Esophagus (tissue), 2 donors: ENCODE data around the gene ZBTB26. TPM values are rescaled to one million over a fixed set of nuclear protein-coding genes. Genes with fewer than 3 reads are reported as not detected.

Experiments
- H3K27ac ChIP-seq, 2 donors: one replicate each; pipeline ENCODE4 v1.5.1; 2013; ENCODE audit warnings: low read depth in 2 of 2, mild to moderate bottlenecking in 2 of 2, inconsistent platforms in 1 of 2, low read length in 1 of 2, moderate library complexity in 1 of 2
- H3K27me3 ChIP-seq, 2 donors: one replicate each; pipeline ENCODE4 v1.6.1; 2013; ENCODE audit warnings: low read length in 2 of 2, control low read depth in 1 of 2, mild to moderate bottlenecking in 1 of 2; ENCODE audit not compliant: insufficient read depth in 2 of 2, control insufficient read depth in 1 of 2
- H3K36me3 ChIP-seq, 2 donors: one replicate each; pipeline ENCODE4 v1.6.1; 2013; ENCODE audit warnings: low read length in 1 of 2; ENCODE audit not compliant: control insufficient read depth in 2 of 2, insufficient read depth in 2 of 2
- H3K4me1 ChIP-seq, 2 donors: one replicate each; pipeline ENCODE4 v1.6.1; 2013; ENCODE audit warnings: low read length in 1 of 2; ENCODE audit not compliant: control insufficient read depth in 2 of 2, insufficient read depth in 2 of 2
- H3K4me3 ChIP-seq, 2 donors: one replicate each; pipeline ENCODE4 v1.5.1; 2013; ENCODE audit warnings: low read length in 2 of 2, mild to moderate bottlenecking in 2 of 2, low read depth in 1 of 2, moderate library complexity in 1 of 2
- H3K9me3 ChIP-seq, 2 donors: one replicate each; pipeline ENCODE4 v1.6.1; 2013; ENCODE audit warnings: mild to moderate bottlenecking in 2 of 2, low read depth in 1 of 2, low read length in 1 of 2, moderate library complexity in 1 of 2; ENCODE audit not compliant: control insufficient read depth in 2 of 2, insufficient read depth in 1 of 2
- WGBS, 2 donors: extraction: QIAGEN DNeasy Blood & Tissue Kit; methylation state at CpG; one replicate each; pipeline ENCODE4 v1.1.7; 2013; 5-methylcytosine and 5-hydroxymethylcytosine counted together
- polyA plus RNA-seq, 2 donors: library from polyadenylated mRNA; stranded (reverse); fragments of 200-250 nt; gene quantifications; one replicate each; pipeline ENCODE4 v1.2.3, GENCODE V29; 2013
- donor health status: healthy with polysubstance abuse.
- donor health status: Bipolar disorder and iron deficiency.

The ZBTB26 gene
- polyA plus RNA-seq, 2 donors = 2.0 to 2.1 TPM

- H3K4me3 ChIP-seq = peak overlapping the region in 1 of 2 donors; percentile 28
- WGBS, 2 donors = 49 to 54% methylated on average over 3 of the region's 3 CpGs
- no peaks in the 10 kb centered on the region for H3K36me3 ChIP-seq
- no peaks in the 10 kb centered on the region for H3K9me3 ChIP-seq
- H3K27me3 ChIP-seq = no peaks in the 10 kb centered on the region
- no peaks in the 10 kb centered on the region for H3K4me1 ChIP-seq
- H3K27ac ChIP-seq = peak overlapping the region; percentile 1 to 77
Measured at GRCh38 chr9:122948313-122948712, 17.0 kb upstream of the ZBTB26 start.

- no peaks in the 10 kb centered on the region for H3K4me1 ChIP-seq
- WGBS, 2 donors = 65 to 66% methylated on average over 1 of the region's 1 CpG
- no peak overlapping the region for H3K27ac ChIP-seq
- no peaks in the 10 kb centered on the region for H3K9me3 ChIP-seq
- H3K36me3 ChIP-seq = no peaks in the 10 kb centered on the region
- H3K4me3 ChIP-seq = no peak overlapping the region
- H3K27me3 ChIP-seq = no peaks in the 10 kb centered on the region
Measured at GRCh38 chr9:122946461-122947005, 15.2 kb upstream of the ZBTB26 start.

- Histone ChIP-seq H3K4me1 (no peaks in the 10 kb centered on the region), H3K27me3 (no peaks in the 10 kb centered on the region), H3K4me3 (no peak overlapping the region), H3K9me3 (no peaks in the 10 kb centered on the region), H3K27ac (no peak overlapping the region), H3K36me3 (no peaks in the 10 kb centered on the region)
- WGBS, 2 donors = 54 to 65% methylated on average over 4 of the region's 4 CpGs
Measured at GRCh38 chr9:122944960-122945888, 13.9 kb upstream of the ZBTB26 start.

GRCh38 chr9:122941582-122942234, 10.4 kb upstream of the ZBTB26 start:
- Histone ChIP-seq H3K27ac (peak overlapping the region; percentile 97 to 99), H3K4me3 (peak overlapping the region; percentile 80 to 84), H3K4me1 (no peaks in the 10 kb centered on the region), H3K36me3 (peaks cover 2 to 3% of the 10 kb centered on the region in 2 donors), H3K9me3 (no peaks in the 10 kb centered on the region), H3K27me3 (no peaks in the 10 kb centered on the region)
- WGBS, 2 donors = 6 to 9% methylated on average over 17 of the region's 17 CpGs

DNA sequence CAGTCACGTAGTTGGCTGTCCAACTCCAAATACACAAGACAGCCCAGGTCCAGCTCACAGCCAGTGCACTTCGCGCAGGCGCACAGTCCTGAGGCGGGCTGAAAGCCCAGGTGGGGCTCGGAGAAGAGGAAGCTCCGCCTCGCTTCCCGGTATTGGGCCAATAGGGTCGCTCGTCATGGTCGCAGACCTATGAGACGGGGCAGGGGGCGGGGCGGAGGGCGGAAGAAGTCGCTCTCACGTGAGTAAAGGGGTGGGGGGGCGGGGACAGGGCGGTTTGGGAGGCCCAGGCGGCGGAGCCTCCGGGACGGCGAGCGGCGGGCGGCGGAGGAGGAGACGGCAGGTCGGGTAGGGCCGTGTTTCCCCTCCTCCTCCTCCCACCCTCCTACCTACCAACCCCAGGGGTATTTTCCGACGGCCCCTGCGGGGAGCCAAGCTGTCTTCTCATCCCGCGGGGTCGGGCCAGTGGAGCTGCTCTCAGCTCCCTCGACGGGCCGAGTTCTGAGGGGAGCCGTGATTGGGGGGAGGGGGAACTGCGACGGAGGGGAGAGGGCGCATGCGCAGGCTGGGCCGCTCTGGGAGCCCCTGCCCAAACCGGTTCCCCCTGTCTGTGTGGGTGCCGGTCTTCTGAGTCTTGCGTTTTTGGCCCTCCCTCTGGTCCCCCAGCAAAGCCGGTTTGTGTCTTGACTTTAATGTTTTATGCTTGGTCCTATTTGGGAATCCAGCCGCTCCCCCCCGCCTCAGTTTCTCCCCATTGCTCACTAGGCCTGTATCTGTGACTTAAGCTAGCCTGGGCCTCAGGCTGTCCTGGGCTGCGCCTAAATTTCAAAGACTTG, 9.7 kb upstream of the ZBTB26 start, which contains the start of gene RABGAP1:
RABGAP1 (plus strand) TSS at position 272 of the 833 bp plus-strand sequence. CDS start 16,040 bp downstream, outside the sequence.
- Histone ChIP-seq H3K4me3 (peak within 1 kb of the TSS; percentile 80 to 84), H3K36me3 (peaks cover 3 to 6% of the 10 kb centered on the region in 2 donors), H3K4me1 (no peaks in the 10 kb centered on the region), H3K9me3 (no peaks in the 10 kb centered on the region), H3K27ac (peak within 1 kb of the TSS; percentile 97 to 99), H3K27me3 (no peaks in the 10 kb centered on the region)
- 0% methylated on average over 40 to 53 of the region's 54 CpGs for WGBS, 2 donors

DNA sequence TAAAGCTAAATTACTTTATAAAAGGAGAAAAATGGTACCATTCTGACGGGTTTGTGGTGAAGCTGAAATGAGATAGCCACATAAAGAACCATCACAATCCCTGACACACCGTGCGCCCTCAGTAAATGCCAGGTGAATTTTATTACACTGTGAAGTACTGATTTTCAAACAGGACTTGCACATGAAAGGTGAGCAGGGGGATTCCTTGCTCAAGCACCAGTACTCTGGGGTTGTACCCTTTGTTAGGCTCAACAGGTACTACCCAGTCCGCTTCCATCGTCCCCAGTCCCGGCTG, 9.1 kb upstream of the ZBTB26 start:
- Histone ChIP-seq H3K27me3 (no peaks in the 10 kb centered on the region), H3K27ac (peak overlapping the region; percentile 81 to 89), H3K36me3 (peaks cover 3 to 6% of the 10 kb centered on the region in 2 donors), H3K9me3 (no peaks in the 10 kb centered on the region), H3K4me1 (no peaks in the 10 kb centered on the region), H3K4me3 (peak overlapping the region; percentile 36 to 37)
- 29 to 34% methylated on average over 6 of the region's 6 CpGs for WGBS, 2 donors

DNA sequence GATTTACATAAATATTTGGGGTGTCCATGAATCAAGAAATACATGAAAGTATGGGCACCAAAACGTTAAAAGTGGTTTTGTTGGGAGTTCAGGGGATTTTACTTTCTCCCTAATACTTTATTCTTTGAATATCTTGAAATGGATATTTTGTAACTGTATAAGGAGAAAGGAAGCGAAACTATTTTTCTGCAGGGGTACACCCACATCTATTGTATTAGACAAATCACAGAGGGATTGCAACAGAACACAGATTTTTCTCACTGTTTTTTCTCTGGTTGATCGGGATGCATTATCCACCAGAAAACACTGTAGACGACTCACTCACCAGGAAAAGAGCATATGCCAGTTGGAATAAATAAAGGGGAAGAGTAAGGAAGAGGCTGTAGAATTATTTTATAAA, 8.3 kb upstream of the ZBTB26 start:
- WGBS, 2 donors = 84 to 88% methylated on average over 4 of the region's 4 CpGs
- H3K27me3 ChIP-seq = no peaks in the 10 kb centered on the region
- H3K36me3 ChIP-seq = peaks cover 3 to 6% of the 10 kb centered on the region in 2 donors
- no peaks in the 10 kb centered on the region for H3K4me1 ChIP-seq
- H3K4me3 ChIP-seq = no peak overlapping the region
- H3K27ac ChIP-seq = no peak overlapping the region
- H3K9me3 ChIP-seq = no peaks in the 10 kb centered on the region

DNA sequence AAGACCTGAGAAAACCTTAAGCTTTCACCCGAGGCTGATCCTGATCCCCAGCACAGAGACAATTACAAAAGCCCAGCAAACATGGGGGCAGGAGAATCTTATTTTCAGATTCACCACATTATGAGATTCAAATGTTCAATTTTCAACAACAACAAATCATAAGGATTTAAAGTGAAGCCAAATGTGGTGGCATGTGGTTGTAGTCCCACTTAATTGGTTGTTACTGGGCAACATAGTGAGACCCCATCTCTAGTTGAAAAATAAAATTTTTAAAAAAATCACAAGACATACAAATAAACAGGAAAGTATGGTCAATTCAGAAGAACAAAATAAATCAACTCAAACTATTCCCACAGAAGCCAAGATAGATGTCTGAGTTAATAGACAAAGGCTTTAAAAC, 5.6 kb upstream of the ZBTB26 start:
- Histone ChIP-seq H3K27ac (no peak overlapping the region), H3K36me3 (peaks cover 3 to 6% of the 10 kb centered on the region in 2 donors), H3K4me1 (no peaks in the 10 kb centered on the region), H3K4me3 (no peak overlapping the region), H3K27me3 (no peaks in the 10 kb centered on the region), H3K9me3 (no peaks in the 10 kb centered on the region)
- WGBS, 2 donors = 56 to 57% methylated on average over 1 of the region's 1 CpG

- H3K4me1 ChIP-seq = no peaks in the 10 kb centered on the region
- WGBS, 2 donors = 83 to 95% methylated on average over 5 of the region's 5 CpGs
- H3K4me3 ChIP-seq = no peak overlapping the region
- H3K36me3 ChIP-seq = peaks cover 3 to 6% of the 10 kb centered on the region in 2 donors
- H3K27ac ChIP-seq = no peak overlapping the region
- no peaks in the 10 kb centered on the region for H3K9me3 ChIP-seq
- H3K27me3 ChIP-seq = no peaks in the 10 kb centered on the region
Measured at GRCh38 chr9:122936464-122936863, 5.2 kb upstream of the ZBTB26 start.
